CD4-positive, alpha-beta T cell treated with Interleukin-12 subunit alpha and Interleukin-12 subunit beta, for 1 hour (primary cell): Measurements from ENCODE around the gene MACROH2A1.
"Not testable (repeated sequence)": the region's sequence is repeated elsewhere in the genome, so short reads cannot be mapped to it uniquely, and the experiment has no call there.

Experiments
- DNase-seq: peaks from one replicate; pipeline ENCODE4 v3.0.0-alpha.2; 2020

The MACROH2A1 gene

GRCh38 chr5:135375040-135375793, 23.8 kb downstream of the MACROH2A1 start:
- no peak for DNase-seq

GRCh38 chr5:135373736-135374515, 25.1 kb downstream of the MACROH2A1 start:
- DNase-seq = no peak

GRCh38 chr5:135372654-135373381, 26.2 kb downstream of the MACROH2A1 start:
- DNase-seq = no peak

GRCh38 chr5:135371622-135372232, 27.3 kb downstream of the MACROH2A1 start:
- DNase-seq = no peak

- no peak for DNase-seq
These were observed 29.1 kb downstream of the MACROH2A1 start for GRCh38 chr5:135369952-135370351.

- no peak for DNase-seq
These were observed 31.5 kb downstream of the MACROH2A1 start for GRCh38 chr5:135367554-135367953.

- no peak for DNase-seq
These were observed 32.0 kb downstream of the MACROH2A1 start for GRCh38 chr5:135367076-135367475.

- no peak for DNase-seq
These were observed 33.8 kb downstream of the MACROH2A1 start for GRCh38 chr5:135365281-135365680.

GRCh38 chr5:135364421-135365262, 34.4 kb downstream of the MACROH2A1 start:
- DNase-seq = no peak

GRCh38 chr5:135363342-135363741, 35.7 kb downstream of the MACROH2A1 start:
- not testable (repeated sequence) for DNase-seq

GRCh38 chr5:135362102-135362501, 36.9 kb downstream of the MACROH2A1 start:
- DNase-seq = no peak

- DNase-seq = no peak
These were observed 38.5 kb downstream of the MACROH2A1 start for GRCh38 chr5:135360278-135361274.

GRCh38 chr5:135359374-135360165, 39.5 kb downstream of the MACROH2A1 start:
- no peak for DNase-seq

- DNase-seq = no peak
These were observed 41.3 kb downstream of the MACROH2A1 start for GRCh38 chr5:135357685-135358084.

GRCh38 chr5:135356522-135357318, 42.3 kb downstream of the MACROH2A1 start:
- DNase-seq = no peak

GRCh38 chr5:135355169-135355568, 43.9 kb downstream of the MACROH2A1 start:
- no peak for DNase-seq

GRCh38 chr5:135353952-135354721, 44.9 kb downstream of the MACROH2A1 start:
- DNase-seq = no peak

GRCh38 chr5:135350536-135350935, 48.5 kb downstream of the MACROH2A1 start:
- DNase-seq = no peak
